ENCODE data around the gene ZNRD2.
"Not testable (repeated sequence)": the region's sequence is repeated elsewhere in the genome, so short reads cannot be mapped to it uniquely, and the experiment has no call there.

DNA sequence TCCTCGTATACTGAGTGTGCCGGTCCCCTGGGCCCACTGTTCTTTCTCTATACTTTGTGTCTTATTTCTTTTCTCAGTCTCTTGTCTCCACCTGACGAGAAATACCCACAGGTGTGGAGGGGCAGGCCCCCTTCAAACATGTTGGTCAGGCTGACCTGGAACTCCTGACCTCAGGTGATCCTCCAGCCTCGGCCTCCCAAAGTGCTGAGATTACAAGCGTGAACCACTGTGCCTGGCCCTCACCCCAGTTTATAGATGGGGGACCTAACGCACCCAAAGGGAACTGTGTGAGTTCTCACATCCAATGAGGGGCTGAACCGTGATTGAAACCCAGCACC, 46.7 kb upstream of the ZNRD2 start:
- not testable (repeated sequence) for TF ChIP-seq POLR2A (IDR thresholded peaks at IDR 0.05; ENCODE audit: extremely low read depth, insufficient read length); MYC (IDR thresholded peaks at IDR 0.05; ENCODE audit: low read depth, low read length)
- TF ChIP-seq, protein P1, sequence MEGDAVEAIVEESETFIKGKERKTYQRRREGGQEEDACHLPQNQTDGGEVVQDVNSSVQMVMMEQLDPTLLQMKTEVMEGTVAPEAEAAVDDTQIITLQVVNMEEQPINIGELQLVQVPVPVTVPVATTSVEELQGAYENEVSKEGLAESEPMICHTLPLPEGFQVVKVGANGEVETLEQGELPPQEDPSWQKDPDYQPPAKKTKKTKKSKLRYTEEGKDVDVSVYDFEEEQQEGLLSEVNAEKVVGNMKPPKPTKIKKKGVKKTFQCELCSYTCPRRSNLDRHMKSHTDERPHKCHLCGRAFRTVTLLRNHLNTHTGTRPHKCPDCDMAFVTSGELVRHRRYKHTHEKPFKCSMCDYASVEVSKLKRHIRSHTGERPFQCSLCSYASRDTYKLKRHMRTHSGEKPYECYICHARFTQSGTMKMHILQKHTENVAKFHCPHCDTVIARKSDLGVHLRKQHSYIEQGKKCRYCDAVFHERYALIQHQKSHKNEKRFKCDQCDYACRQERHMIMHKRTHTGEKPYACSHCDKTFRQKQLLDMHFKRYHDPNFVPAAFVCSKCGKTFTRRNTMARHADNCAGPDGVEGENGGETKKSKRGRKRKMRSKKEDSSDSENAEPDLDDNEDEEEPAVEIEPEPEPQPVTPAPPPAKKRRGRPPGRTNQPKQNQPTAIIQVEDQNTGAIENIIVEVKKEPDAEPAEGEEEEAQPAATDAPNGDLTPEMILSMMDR (IDR thresholded peaks at IDR 0.05; ENCODE audit: low read depth, low read length): not testable (repeated sequence)
- TF ChIP-seq, protein P2, sequence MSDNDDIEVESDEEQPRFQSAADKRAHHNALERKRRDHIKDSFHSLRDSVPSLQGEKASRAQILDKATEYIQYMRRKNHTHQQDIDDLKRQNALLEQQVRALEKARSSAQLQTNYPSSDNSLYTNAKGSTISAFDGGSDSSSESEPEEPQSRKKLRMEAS (IDR thresholded peaks at IDR 0.05; ENCODE audit: low read depth, low read length): not testable (repeated sequence)

Measured in NB4 (cell line).